Measurements from ENCODE around the gene BRF1. TPM values are rescaled to one million over a fixed set of nuclear protein-coding genes. Genes with fewer than 3 reads are reported as not detected.

BRF1 gene
- total RNA-seq, 4 donors from 2014 or later, result 25.2 to 35.6 (median 30.9) TPM

- H3K4me1 ChIP-seq, result peaks cover 0 to 92% (median 29%) of the 10 kb centered on the region in 3 donors
- no peak overlapping the region for H3K4me3 ChIP-seq
- H3K27ac ChIP-seq, result no peak overlapping the region
- WGBS, 2 donors (ENCODE audit: low coverage in 1 of 2), result 88 to 100% methylated on average over 1 to 3 of the region's 9 CpGs
- H3K36me3 ChIP-seq, result peaks cover 0 to 9% of the 10 kb centered on the region in 2 donors
- H3K9me3 ChIP-seq, result no peaks in the 10 kb centered on the region
- no peak for ATAC-seq
- no peak for TF ChIP-seq POLR2AphosphoS5 (IDR thresholded peaks at IDR 0.05)
- H3K27me3 ChIP-seq, result no peaks in the 10 kb centered on the region
Measured at GRCh38 chr14:105326568-105326867, 25.7 kb upstream of the BRF1 start.

GRCh38 chr14:105325716-105326567 lies 25.1 kb upstream of the BRF1 start:
- Histone ChIP-seq H3K9me3 (no peaks in the 10 kb centered on the region), H3K4me1 (peaks cover 0 to 86% (median 29%) of the 10 kb centered on the region in 3 donors), H3K36me3 (peaks cover 0 to 9% of the 10 kb centered on the region in 2 donors), H3K4me3 (no peak overlapping the region), H3K27me3 (no peaks in the 10 kb centered on the region), H3K27ac (no peak overlapping the region)
- 100% methylated on average over 1 of the region's 27 CpGs; no CpG with 5 or more reads in 1 of the 2 donors for WGBS, 2 donors (ENCODE audit: low coverage in 1 of 2)
- TF ChIP-seq POLR2A (IDR thresholded peaks at IDR 0.05) (no peak), CTCF (IDR thresholded peaks at IDR 0.05) (no peak), EP300 (IDR thresholded peaks at IDR 0.05) (no peak), POLR2AphosphoS5 (IDR thresholded peaks at IDR 0.05) (no peak)
- ATAC-seq, result no peak

GRCh38 chr14:105325303-105325702 lies 24.5 kb upstream of the BRF1 start:
- no peaks in the 10 kb centered on the region for H3K27me3 ChIP-seq
- 93% methylated on average over 3 of the region's 9 CpGs; no CpG with 5 or more reads in 1 of the 2 donors for WGBS, 2 donors (ENCODE audit: low coverage in 1 of 2)
- H3K36me3 ChIP-seq, result peaks cover 0 to 9% of the 10 kb centered on the region in 2 donors
- no peak overlapping the region for H3K4me3 ChIP-seq
- no peak overlapping the region for H3K27ac ChIP-seq
- H3K9me3 ChIP-seq, result no peaks in the 10 kb centered on the region
- no peak for ATAC-seq
- TF ChIP-seq POLR2A (IDR thresholded peaks at IDR 0.05), result no peak
- no peak for TF ChIP-seq POLR2AphosphoS5 (IDR thresholded peaks at IDR 0.05)
- no peak for TF ChIP-seq EP300 (IDR thresholded peaks at IDR 0.05)
- no peak for TF ChIP-seq CTCF (IDR thresholded peaks at IDR 0.05)
- H3K4me1 ChIP-seq, result peaks cover 0 to 80% (median 24%) of the 10 kb centered on the region in 3 donors

GRCh38 chr14:105324871-105325270 lies 24.1 kb upstream of the BRF1 start:
- no CpG with 5 or more reads among the region's 12 CpGs for WGBS, 2 donors (ENCODE audit: low coverage in 1 of 2)
- H3K36me3 ChIP-seq, result peaks cover 0 to 9% of the 10 kb centered on the region in 2 donors

GRCh38 chr14:105324080-105324778 lies 23.4 kb upstream of the BRF1 start:
- Histone ChIP-seq H3K9me3 (no peaks in the 10 kb centered on the region), H3K27ac (peak overlapping the region in 2 of 4 donors; percentile 53 to 63), H3K4me1 (peaks cover 0 to 69% (median 17%) of the 10 kb centered on the region in 3 donors), H3K27me3 (no peaks in the 10 kb centered on the region), H3K36me3 (peaks cover 0 to 9% of the 10 kb centered on the region in 2 donors), H3K4me3 (no peak overlapping the region)
- TF ChIP-seq POLR2AphosphoS5 (IDR thresholded peaks at IDR 0.05) (no peak), POLR2A (IDR thresholded peaks at IDR 0.05) (no peak), EP300 (IDR thresholded peaks at IDR 0.05) (no peak), CTCF (IDR thresholded peaks at IDR 0.05) (no peak)
- peak; percentile 62 for ATAC-seq
- WGBS, 2 donors (ENCODE audit: low coverage in 1 of 2), result 45% methylated on average over 2 of the region's 30 CpGs; no CpG with 5 or more reads in 1 of the 2 donors

More at GRCh38 chr14:105324871-105325270, 24.1 kb upstream of the BRF1 start:
- TF ChIP-seq POLR2A (IDR thresholded peaks at IDR 0.05), result no peak
- no peak overlapping the region for H3K4me3 ChIP-seq
- no peak for ATAC-seq
- H3K4me1 ChIP-seq, result peaks cover 0 to 75% (median 23%) of the 10 kb centered on the region in 3 donors
- no peaks in the 10 kb centered on the region for H3K27me3 ChIP-seq
- peak overlapping the region in 2 of 4 donors; percentile 53 to 63 for H3K27ac ChIP-seq
- no peaks in the 10 kb centered on the region for H3K9me3 ChIP-seq
